ENCODE data around the gene DOK6. TPM values are rescaled to one million over a fixed set of nuclear protein-coding genes. Genes with fewer than 3 reads are reported as not detected.
A peak's percentile ranks its signal among the peaks of the same experiment; 100 is the strongest.

Gene DOK6
- total and polyA plus RNA-seq, 2 of the 13 experiments (the other 11 are each of a cell fraction or from before 2014, with no cell fraction given): 17.0 to 17.2 TPM

DNA sequence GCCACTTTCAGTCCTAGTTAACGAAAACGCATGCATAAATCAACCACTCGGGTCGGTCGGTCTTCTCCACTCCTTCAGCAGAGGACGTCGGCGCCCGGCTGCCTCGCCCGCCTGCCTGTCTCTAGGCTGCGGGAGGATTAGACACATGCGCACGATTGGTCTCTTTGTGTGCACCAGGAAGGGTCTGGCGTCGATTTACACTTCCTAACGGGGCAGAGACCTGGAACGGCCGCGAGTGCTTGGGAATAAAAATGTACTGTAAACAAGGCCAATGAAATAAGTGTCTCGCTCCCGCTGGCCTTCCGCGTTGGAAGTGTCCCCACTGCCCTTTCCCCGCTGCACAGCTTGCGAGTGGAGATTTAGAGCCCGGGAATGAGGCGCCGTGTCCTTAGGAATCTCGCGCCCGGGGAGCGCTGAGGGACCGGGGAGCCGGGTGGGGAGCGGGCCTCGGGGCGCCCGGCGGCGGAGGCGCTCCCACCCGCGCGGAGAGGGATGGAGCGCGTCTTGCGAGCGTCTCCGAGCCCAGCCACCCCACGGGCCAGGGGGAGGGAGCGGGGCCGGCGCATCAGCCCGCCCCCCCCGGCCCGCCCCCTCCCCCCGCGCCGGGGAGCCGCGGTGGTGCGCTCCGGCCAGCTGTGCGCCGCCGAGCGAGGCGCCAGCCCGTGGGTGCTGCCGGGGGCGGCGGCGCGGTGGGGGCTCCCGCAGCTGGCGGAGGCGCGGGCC, at the start of gene DOK6 (continued):
- TF ChIP-seq, protein P1, sequence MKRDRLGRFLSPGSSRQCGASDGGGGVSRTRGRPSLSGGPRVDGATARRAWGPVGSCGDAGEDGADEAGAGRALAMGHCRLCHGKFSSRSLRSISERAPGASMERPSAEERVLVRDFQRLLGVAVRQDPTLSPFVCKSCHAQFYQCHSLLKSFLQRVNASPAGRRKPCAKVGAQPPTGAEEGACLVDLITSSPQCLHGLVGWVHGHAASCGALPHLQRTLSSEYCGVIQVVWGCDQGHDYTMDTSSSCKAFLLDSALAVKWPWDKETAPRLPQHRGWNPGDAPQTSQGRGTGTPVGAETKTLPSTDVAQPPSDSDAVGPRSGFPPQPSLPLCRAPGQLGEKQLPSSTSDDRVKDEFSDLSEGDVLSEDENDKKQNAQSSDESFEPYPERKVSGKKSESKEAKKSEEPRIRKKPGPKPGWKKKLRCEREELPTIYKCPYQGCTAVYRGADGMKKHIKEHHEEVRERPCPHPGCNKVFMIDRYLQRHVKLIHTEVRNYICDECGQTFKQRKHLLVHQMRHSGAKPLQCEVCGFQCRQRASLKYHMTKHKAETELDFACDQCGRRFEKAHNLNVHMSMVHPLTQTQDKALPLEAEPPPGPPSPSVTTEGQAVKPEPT (CRISPR knock-in tag; IDR thresholded peaks at IDR 0.05; ENCODE audit: low read depth): peak; percentile 25; the same call in 1 of the 2 replicates
- TF ChIP-seq, protein P2, sequence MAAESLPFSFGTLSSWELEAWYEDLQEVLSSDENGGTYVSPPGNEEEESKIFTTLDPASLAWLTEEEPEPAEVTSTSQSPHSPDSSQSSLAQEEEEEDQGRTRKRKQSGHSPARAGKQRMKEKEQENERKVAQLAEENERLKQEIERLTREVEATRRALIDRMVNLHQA (CRISPR knock-in tag; IDR thresholded peaks at IDR 0.05): no peak
- no peak for TF ChIP-seq FOXP1 (IDR thresholded peaks at IDR 0.05)
- TF ChIP-seq FOXP1 (CRISPR knock-in tag; IDR thresholded peaks at IDR 0.05): no peak
- TF ChIP-seq, protein P3, sequence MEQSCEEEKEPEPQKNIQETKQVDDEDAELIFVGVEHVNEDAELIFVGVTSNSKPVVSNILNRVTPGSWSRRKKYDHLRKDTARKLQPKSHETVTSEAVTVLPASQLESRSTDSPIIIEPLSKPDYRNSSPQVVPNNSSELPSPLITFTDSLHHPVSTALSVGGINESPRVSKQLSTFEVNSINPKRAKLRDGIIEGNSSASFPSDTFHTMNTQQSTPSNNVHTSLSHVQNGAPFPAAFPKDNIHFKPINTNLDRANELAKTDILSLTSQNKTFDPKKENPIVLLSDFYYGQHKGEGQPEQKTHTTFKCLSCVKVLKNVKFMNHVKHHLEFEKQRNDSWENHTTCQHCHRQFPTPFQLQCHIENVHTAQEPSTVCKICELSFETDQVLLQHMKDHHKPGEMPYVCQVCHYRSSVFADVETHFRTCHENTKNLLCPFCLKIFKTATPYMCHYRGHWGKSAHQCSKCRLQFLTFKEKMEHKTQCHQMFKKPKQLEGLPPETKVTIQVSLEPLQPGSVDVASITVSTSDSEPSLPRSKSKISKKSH (CRISPR knock-in tag; IDR thresholded peaks at IDR 0.05; ENCODE audit: borderline replicate concordance): peak; percentile 67; the same call in 1 of the 2 replicates
- TF ChIP-seq, protein P4, sequence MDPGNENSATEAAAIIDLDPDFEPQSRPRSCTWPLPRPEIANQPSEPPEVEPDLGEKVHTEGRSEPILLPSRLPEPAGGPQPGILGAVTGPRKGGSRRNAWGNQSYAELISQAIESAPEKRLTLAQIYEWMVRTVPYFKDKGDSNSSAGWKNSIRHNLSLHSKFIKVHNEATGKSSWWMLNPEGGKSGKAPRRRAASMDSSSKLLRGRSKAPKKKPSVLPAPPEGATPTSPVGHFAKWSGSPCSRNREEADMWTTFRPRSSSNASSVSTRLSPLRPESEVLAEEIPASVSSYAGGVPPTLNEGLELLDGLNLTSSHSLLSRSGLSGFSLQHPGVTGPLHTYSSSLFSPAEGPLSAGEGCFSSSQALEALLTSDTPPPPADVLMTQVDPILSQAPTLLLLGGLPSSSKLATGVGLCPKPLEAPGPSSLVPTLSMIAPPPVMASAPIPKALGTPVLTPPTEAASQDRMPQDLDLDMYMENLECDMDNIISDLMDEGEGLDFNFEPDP (CRISPR knock-in tag; conservative IDR thresholded peaks at IDR 0.05): no peak
- TF ChIP-seq ZNF547 (CRISPR knock-in tag; IDR thresholded peaks at IDR 0.05): no peak; the same call in 1 of the 2 replicates
- no peak for TF ChIP-seq SIX4 (CRISPR knock-in tag; IDR thresholded peaks at IDR 0.05)
- TF ChIP-seq ZNF605 (CRISPR knock-in tag; IDR thresholded peaks at IDR 0.05): no peak
- TF ChIP-seq SCMH1 (CRISPR knock-in tag; IDR thresholded peaks at IDR 0.05; ENCODE audit: borderline replicate concordance): no peak
- TF ChIP-seq ZNF615 (CRISPR knock-in tag; IDR thresholded peaks at IDR 0.05; ENCODE audit: borderline replicate concordance): no peak
- peak; percentile 62 for TF ChIP-seq ZFY (CRISPR knock-in tag; IDR thresholded peaks at IDR 0.05)
- TF ChIP-seq KDM6A (CRISPR knock-in tag; IDR thresholded peaks at IDR 0.05; ENCODE audit: low read depth): no peak
- TF ChIP-seq KLF6 (CRISPR knock-in tag; IDR thresholded peaks at IDR 0.05): peak; percentile 58; the same call in 1 of the 2 replicates
- no peak for TF ChIP-seq ZNF652 (CRISPR knock-in tag; IDR thresholded peaks at IDR 0.05; ENCODE audit: borderline replicate concordance, low read depth)
- TF ChIP-seq, protein P5, sequence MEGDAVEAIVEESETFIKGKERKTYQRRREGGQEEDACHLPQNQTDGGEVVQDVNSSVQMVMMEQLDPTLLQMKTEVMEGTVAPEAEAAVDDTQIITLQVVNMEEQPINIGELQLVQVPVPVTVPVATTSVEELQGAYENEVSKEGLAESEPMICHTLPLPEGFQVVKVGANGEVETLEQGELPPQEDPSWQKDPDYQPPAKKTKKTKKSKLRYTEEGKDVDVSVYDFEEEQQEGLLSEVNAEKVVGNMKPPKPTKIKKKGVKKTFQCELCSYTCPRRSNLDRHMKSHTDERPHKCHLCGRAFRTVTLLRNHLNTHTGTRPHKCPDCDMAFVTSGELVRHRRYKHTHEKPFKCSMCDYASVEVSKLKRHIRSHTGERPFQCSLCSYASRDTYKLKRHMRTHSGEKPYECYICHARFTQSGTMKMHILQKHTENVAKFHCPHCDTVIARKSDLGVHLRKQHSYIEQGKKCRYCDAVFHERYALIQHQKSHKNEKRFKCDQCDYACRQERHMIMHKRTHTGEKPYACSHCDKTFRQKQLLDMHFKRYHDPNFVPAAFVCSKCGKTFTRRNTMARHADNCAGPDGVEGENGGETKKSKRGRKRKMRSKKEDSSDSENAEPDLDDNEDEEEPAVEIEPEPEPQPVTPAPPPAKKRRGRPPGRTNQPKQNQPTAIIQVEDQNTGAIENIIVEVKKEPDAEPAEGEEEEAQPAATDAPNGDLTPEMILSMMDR (CRISPR knock-in tag; IDR thresholded peaks at IDR 0.05): no peak
- TF ChIP-seq, protein P6, sequence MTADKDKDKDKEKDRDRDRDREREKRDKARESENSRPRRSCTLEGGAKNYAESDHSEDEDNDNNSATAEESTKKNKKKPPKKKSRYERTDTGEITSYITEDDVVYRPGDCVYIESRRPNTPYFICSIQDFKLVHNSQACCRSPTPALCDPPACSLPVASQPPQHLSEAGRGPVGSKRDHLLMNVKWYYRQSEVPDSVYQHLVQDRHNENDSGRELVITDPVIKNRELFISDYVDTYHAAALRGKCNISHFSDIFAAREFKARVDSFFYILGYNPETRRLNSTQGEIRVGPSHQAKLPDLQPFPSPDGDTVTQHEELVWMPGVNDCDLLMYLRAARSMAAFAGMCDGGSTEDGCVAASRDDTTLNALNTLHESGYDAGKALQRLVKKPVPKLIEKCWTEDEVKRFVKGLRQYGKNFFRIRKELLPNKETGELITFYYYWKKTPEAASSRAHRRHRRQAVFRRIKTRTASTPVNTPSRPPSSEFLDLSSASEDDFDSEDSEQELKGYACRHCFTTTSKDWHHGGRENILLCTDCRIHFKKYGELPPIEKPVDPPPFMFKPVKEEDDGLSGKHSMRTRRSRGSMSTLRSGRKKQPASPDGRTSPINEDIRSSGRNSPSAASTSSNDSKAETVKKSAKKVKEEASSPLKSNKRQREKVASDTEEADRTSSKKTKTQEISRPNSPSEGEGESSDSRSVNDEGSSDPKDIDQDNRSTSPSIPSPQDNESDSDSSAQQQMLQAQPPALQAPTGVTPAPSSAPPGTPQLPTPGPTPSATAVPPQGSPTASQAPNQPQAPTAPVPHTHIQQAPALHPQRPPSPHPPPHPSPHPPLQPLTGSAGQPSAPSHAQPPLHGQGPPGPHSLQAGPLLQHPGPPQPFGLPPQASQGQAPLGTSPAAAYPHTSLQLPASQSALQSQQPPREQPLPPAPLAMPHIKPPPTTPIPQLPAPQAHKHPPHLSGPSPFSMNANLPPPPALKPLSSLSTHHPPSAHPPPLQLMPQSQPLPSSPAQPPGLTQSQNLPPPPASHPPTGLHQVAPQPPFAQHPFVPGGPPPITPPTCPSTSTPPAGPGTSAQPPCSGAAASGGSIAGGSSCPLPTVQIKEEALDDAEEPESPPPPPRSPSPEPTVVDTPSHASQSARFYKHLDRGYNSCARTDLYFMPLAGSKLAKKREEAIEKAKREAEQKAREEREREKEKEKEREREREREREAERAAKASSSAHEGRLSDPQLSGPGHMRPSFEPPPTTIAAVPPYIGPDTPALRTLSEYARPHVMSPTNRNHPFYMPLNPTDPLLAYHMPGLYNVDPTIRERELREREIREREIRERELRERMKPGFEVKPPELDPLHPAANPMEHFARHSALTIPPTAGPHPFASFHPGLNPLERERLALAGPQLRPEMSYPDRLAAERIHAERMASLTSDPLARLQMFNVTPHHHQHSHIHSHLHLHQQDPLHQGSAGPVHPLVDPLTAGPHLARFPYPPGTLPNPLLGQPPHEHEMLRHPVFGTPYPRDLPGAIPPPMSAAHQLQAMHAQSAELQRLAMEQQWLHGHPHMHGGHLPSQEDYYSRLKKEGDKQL (CRISPR knock-in tag; IDR thresholded peaks at IDR 0.05; ENCODE audit: low read depth): no peak
